ENCODE data around the gene SCAF8. TPM values are rescaled to one million over a fixed set of nuclear protein-coding genes. Genes with fewer than 3 reads are reported as not detected.

SCAF8 gene
- 22.9 and 36.5 TPM in 2 replicates for total RNA-seq

GRCh38 chr6:154733183-154733625 lies at the start of gene SCAF8:
SCAF8 (plus strand) TSS chr6:154733416; CDS start chr6:154733901, 485 bp downstream.

Other genes with a start within 250 kb of the SCAF8 start
- 1.2 and 3.0 TPM in 2 replicates for gene CNKSR3, start 222.7 kb upstream of the SCAF8 start, total RNA-seq

All from smooth muscle cell of the umbilical artery (primary cell).